Measurements from ENCODE around the gene RBP5. TPM values are rescaled to one million over a fixed set of nuclear protein-coding genes. Genes with fewer than 3 reads are reported as not detected.

The RBP5 gene
- total RNA-seq, 1 experiment from 2014 or later: 2.7 TPM

GRCh38 chr12:7117670-7118069 lies 11.0 kb downstream of the RBP5 start:
- H3K9me3 Mint-ChIP-seq: no peaks in the 10 kb centered on the region
- Histone ChIP-seq H2BK5ac (ENCODE audit: insufficient read length, low read length) (no peak overlapping the region), H3K79me2 (ENCODE audit: insufficient read depth, low read length) (no peaks in the 10 kb centered on the region), H3K18ac (ENCODE audit: insufficient read length, low read depth, low read length) (no peak overlapping the region), H4K91ac (ENCODE audit: insufficient read length, low read depth, low read length) (no peak overlapping the region), H3K4me1 (ENCODE audit: insufficient read depth, low read length) (no peaks in the 10 kb centered on the region), H2AFZ (ENCODE audit: low read length) (no peak overlapping the region), H3K79me1 (ENCODE audit: insufficient read depth, low read depth, low read length, poor library complexity, severe bottlenecking) (no peaks in the 10 kb centered on the region), H3T11ph (ENCODE audit: low read length) (no peak overlapping the region), H2BK12ac (ENCODE audit: insufficient read length, low read depth, low read length) (no peak overlapping the region), H3K9me3 (ENCODE audit: control insufficient read depth, low read depth, low read length) (no peaks in the 10 kb centered on the region), H2BK20ac (ENCODE audit: low read depth, low read length, poor library complexity, severe bottlenecking) (no peak overlapping the region), H4K8ac (replicated peaks; ENCODE audit: insufficient read length, low read depth, low read length) (no peak overlapping the region), H3K27ac (ENCODE audit: insufficient read length, low read depth, low read length) (no peak overlapping the region), H3K9ac (ENCODE audit: extremely low read depth, insufficient read length, low read length) (no peak overlapping the region), H4K5ac (ENCODE audit: insufficient read length, low read depth, low read length) (no peak overlapping the region), H3K4ac (ENCODE audit: low read depth, low read length) (no peak overlapping the region), H3K23ac (ENCODE audit: insufficient read length, low read depth, low read length) (no peak overlapping the region), H3K4me2 (ENCODE audit: insufficient read depth, insufficient read length, low read length) (no peak overlapping the region), H3K27me3 (ENCODE audit: insufficient read depth, low read length) (no peaks in the 10 kb centered on the region), H3K23me2 (ENCODE audit: insufficient read length, low read depth, low read length, poor library complexity, severe bottlenecking) (no peaks in the 10 kb centered on the region), H2AK5ac (ENCODE audit: insufficient read length, low read length) (no peak overlapping the region), H2BK15ac (ENCODE audit: low read depth, low read length) (no peak overlapping the region), H4K20me1 (ENCODE audit: control insufficient read depth, insufficient read depth, insufficient read length) (no peaks in the 10 kb centered on the region), H3K14ac (ENCODE audit: insufficient read depth, low read length) (no peak overlapping the region), H3K56ac (ENCODE audit: insufficient read length, low read depth, low read length) (no peak overlapping the region), H2BK120ac (ENCODE audit: low read depth, low read length, poor library complexity, severe bottlenecking) (no peak overlapping the region)
- peaks cover 6% of the 10 kb centered on the region for H3K27me3 Mint-ChIP-seq (ENCODE audit: low read depth)
- DNase-seq: no peak
- no CpG with 5 or more reads among the region's 3 CpGs for WGBS (ENCODE audit: extremely low coverage, insufficient read length, low lambda C conversion rate)
- H3K4me1 Mint-ChIP-seq: peaks cover 0 to 5% of the 10 kb centered on the region in 2 experiments; a peak in 2 of 4 replicates
- H3K36me3 Mint-ChIP-seq (ENCODE audit: insufficient read depth in 1 of 3, low read depth in 3 of 3): no peaks in the 10 kb centered on the region; a peak in 1 of 7 replicates
- H3K27ac Mint-ChIP-seq: no peak overlapping the region
- TF ChIP-seq, protein P1, sequence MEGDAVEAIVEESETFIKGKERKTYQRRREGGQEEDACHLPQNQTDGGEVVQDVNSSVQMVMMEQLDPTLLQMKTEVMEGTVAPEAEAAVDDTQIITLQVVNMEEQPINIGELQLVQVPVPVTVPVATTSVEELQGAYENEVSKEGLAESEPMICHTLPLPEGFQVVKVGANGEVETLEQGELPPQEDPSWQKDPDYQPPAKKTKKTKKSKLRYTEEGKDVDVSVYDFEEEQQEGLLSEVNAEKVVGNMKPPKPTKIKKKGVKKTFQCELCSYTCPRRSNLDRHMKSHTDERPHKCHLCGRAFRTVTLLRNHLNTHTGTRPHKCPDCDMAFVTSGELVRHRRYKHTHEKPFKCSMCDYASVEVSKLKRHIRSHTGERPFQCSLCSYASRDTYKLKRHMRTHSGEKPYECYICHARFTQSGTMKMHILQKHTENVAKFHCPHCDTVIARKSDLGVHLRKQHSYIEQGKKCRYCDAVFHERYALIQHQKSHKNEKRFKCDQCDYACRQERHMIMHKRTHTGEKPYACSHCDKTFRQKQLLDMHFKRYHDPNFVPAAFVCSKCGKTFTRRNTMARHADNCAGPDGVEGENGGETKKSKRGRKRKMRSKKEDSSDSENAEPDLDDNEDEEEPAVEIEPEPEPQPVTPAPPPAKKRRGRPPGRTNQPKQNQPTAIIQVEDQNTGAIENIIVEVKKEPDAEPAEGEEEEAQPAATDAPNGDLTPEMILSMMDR (conservative IDR thresholded peaks at IDR 0.05): no peak
- H3K4me3 Mint-ChIP-seq: no peak overlapping the region
